ENCODE data around the gene MC1R.

DNA sequence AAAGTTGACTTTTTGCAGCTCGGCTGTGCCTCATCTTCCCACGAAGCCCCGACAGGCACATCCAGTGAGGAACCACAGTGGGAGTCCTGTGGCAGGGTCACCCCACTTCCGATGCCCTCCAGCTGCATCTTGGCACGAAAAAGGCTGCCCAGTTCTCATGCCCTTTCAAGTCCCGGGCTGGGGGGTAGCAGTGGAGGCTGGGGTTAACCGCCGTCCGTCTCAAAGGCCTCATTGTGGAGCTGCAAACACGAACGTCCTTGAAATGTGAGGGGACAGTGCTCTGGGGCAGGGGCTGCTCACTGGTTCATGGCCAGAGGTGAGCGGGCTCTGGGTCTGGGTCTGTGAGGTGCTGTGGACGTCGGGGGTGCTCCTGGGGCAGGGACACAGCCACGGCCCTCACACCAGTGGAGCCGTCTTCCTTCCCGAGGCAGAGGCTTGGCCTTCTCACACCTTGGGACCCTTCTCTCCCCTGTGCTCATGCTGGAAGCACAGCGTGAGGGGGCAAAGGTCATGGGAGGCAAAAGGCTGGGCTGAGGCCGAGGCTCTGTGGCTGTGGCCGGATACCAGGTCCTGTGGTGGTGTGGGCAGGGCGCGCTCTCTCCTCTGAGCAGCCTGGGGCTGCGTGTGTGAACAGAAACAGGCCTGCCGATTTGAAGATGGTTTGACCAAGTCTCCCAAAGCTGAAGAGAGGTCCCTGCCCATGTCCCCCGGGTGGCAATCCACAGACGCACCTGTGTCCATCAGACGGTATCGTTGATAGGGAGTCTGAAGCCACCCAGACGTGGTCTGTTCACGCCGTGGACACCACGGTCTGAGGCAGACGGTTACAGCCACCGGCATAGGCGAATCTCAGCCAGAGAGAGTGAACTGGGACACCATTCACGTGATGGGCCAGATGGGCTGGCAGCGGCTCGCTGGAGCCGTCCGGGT lies 3.1 kb upstream of the MC1R start:
- TF ChIP-seq, protein P1, sequence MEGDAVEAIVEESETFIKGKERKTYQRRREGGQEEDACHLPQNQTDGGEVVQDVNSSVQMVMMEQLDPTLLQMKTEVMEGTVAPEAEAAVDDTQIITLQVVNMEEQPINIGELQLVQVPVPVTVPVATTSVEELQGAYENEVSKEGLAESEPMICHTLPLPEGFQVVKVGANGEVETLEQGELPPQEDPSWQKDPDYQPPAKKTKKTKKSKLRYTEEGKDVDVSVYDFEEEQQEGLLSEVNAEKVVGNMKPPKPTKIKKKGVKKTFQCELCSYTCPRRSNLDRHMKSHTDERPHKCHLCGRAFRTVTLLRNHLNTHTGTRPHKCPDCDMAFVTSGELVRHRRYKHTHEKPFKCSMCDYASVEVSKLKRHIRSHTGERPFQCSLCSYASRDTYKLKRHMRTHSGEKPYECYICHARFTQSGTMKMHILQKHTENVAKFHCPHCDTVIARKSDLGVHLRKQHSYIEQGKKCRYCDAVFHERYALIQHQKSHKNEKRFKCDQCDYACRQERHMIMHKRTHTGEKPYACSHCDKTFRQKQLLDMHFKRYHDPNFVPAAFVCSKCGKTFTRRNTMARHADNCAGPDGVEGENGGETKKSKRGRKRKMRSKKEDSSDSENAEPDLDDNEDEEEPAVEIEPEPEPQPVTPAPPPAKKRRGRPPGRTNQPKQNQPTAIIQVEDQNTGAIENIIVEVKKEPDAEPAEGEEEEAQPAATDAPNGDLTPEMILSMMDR (conservative IDR thresholded peaks at IDR 0.05), result no peak
- TF ChIP-seq ZFX (IDR thresholded peaks at IDR 0.05), result no peak
